Cardiac fibroblast (primary cell): ENCODE results near the gene DNAH3.

Source experiments
- DNase-seq, 2 donors: peaks; one replicate each; pipeline versions ENCODE4 v3.0.0 to v3.0.0-alpha.2; 2010; ENCODE audit warnings: low read depth in 2 of 2
- H3K4me3 ChIP-seq, 2 donors: replicated peaks in 1 of 2; 1 replicate in 1 of 2; 2 replicates in 1 of 2; pipeline ENCODE4 v1.5.1; 2011; ENCODE audit warnings: low read depth in 2 of 2, low read length in 2 of 2, mild to moderate bottlenecking in 2 of 2, moderate library complexity in 1 of 2
- TF ChIP-seq, protein P1 (sequence below): IDR thresholded peaks from one replicate; pipeline ENCODE4 v1.5.1; 2011; ENCODE audit warnings: low read depth, mild to moderate bottlenecking, low read length, inconsistent platforms

The DNAH3 gene

DNA sequence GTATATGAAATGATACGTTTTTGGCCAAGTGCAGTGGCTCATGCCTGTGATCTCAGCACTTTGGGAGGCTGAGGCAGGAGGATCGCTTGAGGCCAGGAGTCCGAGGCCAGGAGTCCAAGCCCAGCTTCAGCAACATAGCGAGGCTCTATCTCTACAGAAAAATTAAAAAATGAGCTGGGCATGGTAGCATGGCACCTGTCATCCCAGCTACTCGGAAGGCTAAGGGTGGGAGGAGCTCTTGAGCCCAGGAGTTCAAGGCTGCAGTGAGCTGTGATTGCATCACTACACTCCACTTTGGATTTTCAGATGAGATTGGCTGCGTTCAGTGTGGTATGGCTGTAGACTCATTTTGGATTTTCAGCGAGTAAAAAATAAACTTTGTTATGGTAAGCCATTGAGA lies 112.4 kb downstream of the DNAH3 start:
- TF ChIP-seq, protein P1, sequence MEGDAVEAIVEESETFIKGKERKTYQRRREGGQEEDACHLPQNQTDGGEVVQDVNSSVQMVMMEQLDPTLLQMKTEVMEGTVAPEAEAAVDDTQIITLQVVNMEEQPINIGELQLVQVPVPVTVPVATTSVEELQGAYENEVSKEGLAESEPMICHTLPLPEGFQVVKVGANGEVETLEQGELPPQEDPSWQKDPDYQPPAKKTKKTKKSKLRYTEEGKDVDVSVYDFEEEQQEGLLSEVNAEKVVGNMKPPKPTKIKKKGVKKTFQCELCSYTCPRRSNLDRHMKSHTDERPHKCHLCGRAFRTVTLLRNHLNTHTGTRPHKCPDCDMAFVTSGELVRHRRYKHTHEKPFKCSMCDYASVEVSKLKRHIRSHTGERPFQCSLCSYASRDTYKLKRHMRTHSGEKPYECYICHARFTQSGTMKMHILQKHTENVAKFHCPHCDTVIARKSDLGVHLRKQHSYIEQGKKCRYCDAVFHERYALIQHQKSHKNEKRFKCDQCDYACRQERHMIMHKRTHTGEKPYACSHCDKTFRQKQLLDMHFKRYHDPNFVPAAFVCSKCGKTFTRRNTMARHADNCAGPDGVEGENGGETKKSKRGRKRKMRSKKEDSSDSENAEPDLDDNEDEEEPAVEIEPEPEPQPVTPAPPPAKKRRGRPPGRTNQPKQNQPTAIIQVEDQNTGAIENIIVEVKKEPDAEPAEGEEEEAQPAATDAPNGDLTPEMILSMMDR: no peak
- H3K4me3 ChIP-seq: no peak overlapping the region
- DNase-seq: no peak

DNA sequence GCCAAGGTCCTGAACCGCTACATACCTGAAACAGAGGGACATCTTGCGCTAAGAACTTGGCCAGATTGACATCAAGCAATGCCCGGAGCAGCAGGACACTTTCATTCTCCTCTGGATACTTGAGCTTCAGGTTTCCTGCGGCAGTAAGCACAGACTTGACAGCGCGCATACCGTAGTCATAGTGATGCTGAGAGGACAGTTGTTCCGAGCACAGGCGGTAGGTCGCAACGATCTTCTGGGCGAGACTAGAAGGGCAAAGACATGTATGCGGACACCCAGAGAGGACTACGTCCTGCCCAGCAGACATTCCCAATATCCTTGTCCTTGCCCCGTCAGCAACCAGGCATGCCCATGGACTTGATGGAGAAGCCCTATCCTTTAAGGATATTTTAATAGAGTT lies 112.9 kb downstream of the DNAH3 start:
- H3K4me3 ChIP-seq: no peak overlapping the region
- no peak for DNase-seq
- TF ChIP-seq, protein P1: no peak

DNA sequence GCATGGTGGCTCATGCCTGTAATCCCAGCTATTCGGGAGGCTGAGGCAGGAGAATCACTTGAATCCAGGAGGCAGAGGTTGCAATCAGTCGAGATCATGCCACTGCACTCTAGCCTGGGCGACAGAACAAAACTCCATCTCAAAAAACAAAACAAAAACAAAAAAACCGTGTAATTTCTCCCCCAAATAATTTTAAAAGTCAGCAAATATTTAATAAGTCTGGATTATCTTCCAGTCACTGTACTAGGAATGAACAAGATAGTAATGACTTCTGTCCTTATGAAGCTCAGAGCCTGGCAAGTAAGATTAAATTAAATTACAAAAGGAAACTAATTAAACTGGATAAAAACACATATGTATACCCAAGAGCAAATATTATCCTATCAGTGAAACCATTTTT lies 113.5 kb downstream of the DNAH3 start:
- TF ChIP-seq, protein P1: no peak
- no peak for DNase-seq
- no peak overlapping the region for H3K4me3 ChIP-seq

DNA sequence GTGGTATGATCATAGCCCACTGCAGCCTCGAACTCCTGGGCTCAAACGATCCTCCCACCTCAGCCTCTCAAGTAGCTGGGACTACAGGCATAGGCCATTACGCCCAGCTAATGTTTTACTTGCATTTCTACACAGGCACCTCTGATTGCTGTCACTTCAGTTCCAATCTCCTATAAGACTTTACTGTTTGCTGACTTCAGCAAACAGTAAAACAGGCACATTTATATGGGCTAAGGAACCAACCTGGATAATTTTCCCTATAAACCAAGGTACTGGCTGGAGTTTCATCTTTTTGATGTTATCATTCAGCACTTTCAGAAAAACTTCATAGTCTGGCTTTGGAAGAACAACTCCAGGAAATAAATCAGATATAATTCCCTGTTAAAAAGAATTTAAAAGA lies 114.2 kb downstream of the DNAH3 start:
- TF ChIP-seq, protein P1: no peak
- no peak for DNase-seq
- H3K4me3 ChIP-seq: no peak overlapping the region

DNA sequence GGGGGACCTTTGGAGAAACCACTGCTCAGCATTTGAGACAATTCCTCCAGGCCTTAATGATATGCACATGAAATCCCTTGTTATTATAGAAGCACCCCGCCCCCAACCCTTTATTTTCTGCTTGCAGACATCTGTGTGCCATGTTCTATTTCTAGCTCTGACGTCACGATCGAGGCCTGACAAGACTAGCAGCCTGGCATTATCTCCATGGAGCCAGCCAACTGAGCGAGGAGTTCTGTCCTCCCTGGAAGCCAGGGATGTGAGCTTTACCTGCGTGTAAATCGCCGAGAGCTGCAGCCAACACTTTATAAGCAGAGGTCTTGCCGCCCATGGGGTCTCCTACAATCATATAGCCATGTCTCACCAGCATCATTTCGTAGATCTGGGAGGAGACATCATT lies 116.9 kb downstream of the DNAH3 start:
- no peak for DNase-seq
- TF ChIP-seq, protein P1: no peak

DNA sequence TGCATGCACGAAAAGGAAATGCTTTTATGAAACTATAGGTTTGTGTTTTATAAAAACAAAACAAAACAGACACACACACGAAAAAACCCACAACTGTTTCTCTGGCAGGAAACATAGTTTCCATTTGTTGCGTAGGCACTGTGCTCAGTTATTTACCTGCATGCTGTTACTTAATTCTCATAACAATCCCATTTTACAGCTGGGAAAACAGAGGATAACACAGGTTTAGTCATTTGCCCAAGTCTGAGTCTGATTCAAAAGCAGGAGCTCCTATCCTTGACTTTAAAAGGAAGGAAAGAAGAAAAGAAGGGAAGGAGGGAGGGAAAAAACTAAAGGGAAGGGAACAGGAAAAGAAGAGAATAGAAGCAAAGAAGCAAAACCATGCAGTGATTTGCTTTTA lies 117.4 kb downstream of the DNAH3 start:
- TF ChIP-seq, protein P1: no peak
- H3K4me3 ChIP-seq: no peak overlapping the region
- DNase-seq: no peak

More for the DNA sequence above, 116.9 kb downstream of the DNAH3 start:
- no peak overlapping the region for H3K4me3 ChIP-seq

DNA sequence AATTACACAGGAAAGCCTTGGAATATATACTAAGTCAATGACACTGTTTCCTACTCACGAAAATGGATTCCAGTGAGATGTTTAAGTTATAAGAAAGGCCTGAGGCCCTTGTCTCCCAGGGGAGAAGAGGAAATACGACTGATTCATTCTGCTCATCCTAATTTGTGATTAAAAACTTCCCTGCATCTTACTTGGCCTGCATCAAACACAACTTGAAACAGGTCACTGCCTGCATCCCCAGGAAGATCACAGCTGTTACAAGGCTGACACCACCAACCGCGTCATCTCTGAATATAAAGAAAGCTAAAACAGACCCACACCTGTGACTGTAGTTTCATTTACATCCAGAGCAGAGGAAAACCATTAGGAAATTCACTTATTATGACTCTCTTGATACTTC lies 121.9 kb downstream of the DNAH3 start:
- TF ChIP-seq, protein P1: no peak
- no peak overlapping the region for H3K4me3 ChIP-seq
- peak in 1 of 2 donors; percentile 20 for DNase-seq
